ENCODE data around the gene NUDT21. TPM values are rescaled to one million over a fixed set of nuclear protein-coding genes. Genes with fewer than 3 reads are reported as not detected.

Gene NUDT21
- total RNA-seq, 6 donors from 2014 or later: 28.3 to 88.2 (median 51.7) TPM

DNA sequence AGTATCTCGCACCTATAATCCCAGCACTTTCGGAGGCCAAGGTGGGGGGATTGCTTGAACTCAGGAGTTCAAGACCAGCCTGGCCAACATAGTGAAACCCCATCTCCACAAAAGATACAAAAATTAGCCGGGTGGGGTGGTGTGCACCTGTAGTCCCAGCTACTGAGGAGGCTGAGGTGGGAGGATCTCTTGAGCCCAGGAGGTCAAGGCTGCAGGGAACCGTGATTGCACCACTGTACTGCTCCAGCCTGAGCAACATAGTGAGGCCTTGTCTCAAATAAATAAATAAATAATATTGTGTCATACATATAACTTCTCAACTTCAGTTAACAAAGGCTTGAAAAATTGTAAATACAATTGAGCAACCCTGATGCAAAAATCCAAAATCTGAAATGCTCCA, 34.0 kb downstream of the NUDT21 start:
- WGBS, 2 donors: 88 to 95% methylated on average over 4 of the region's 4 CpGs
- peaks cover 1 to 7% (median 5%) of the 10 kb centered on the region in 4 donors for H3K4me1 ChIP-seq
- TF ChIP-seq POLR2A (IDR thresholded peaks at IDR 0.05) (no peak), CTCF (IDR thresholded peaks at IDR 0.05) (no peak), EP300 (IDR thresholded peaks at IDR 0.05) (no peak), POLR2AphosphoS5 (IDR thresholded peaks at IDR 0.05) (no peak)
- peaks cover 0 to 4% (median 2%) of the 10 kb centered on the region in 4 donors for H3K36me3 ChIP-seq
- ATAC-seq (ENCODE audit: low FRiP score in 2 of 2) (no peak), DNase-seq (no peak)
- no peak overlapping the region for H3K4me3 ChIP-seq
- no peak overlapping the region for H3K27ac ChIP-seq
- no peaks in the 10 kb centered on the region for H3K27me3 ChIP-seq
- no peaks in the 10 kb centered on the region for H3K9me3 ChIP-seq

DNA sequence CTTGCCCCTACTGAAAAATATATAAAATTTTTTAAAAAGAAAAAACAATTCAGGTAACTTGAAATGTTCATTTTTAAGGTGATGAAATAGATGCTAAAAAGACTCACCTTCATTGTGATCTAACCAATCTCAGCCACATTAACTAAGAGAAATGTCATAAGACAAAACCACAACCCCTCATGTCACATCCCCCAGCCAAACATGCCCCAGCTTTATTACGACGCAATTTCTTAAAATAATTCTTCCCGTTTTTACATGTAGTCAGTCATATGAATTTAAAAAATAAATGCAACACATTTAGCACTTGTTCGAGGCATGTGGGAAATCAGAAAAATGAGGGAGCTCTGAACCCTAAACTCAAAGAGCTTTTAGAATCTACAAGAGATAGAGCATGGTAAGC, 35.3 kb downstream of the NUDT21 start:
- DNase-seq (no peak), ATAC-seq (ENCODE audit: low FRiP score in 2 of 2) (no peak)
- no peaks in the 10 kb centered on the region for H3K27me3 ChIP-seq
- WGBS, 2 donors: 70 to 80% methylated on average over 4 of the region's 4 CpGs
- peaks cover 0 to 7% (median 2%) of the 10 kb centered on the region in 4 donors for H3K4me1 ChIP-seq
- H3K4me3 ChIP-seq: no peak overlapping the region
- H3K27ac ChIP-seq: no peak overlapping the region
- peaks cover 0 to 15% (median 5%) of the 10 kb centered on the region in 4 donors for H3K36me3 ChIP-seq
- TF ChIP-seq CTCF (IDR thresholded peaks at IDR 0.05) (no peak), EP300 (IDR thresholded peaks at IDR 0.05) (no peak), POLR2AphosphoS5 (IDR thresholded peaks at IDR 0.05) (no peak), POLR2A (IDR thresholded peaks at IDR 0.05) (no peak)
- no peaks in the 10 kb centered on the region for H3K9me3 ChIP-seq

DNA sequence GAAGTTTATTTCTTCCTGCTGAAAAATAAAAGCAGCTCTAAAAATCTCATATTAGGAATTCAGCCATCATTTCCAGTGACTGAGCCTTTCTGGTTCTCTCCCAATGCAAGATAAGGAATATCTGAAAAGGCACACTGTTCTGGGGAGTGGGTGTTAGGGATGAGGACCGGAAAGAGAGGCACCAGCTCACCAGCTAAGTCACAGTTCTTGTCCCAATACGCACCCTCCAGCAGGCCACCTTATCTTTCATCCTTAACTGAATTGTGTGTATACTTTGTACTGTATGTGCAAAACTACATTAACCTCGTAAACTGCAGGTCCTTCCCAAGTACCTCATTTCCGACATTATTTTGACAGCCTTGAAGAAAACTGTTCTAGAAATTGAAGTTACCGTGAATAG, 36.8 kb downstream of the NUDT21 start:
- ATAC-seq (ENCODE audit: low FRiP score in 2 of 2) (no peak), DNase-seq (no peak)
- H3K4me3 ChIP-seq: no peak overlapping the region
- H3K9me3 ChIP-seq: no peaks in the 10 kb centered on the region
- no peaks in the 10 kb centered on the region for H3K27me3 ChIP-seq
- H3K27ac ChIP-seq: no peak overlapping the region
- 83 to 84% methylated on average over 5 of the region's 5 CpGs for WGBS, 2 donors
- H3K4me1 ChIP-seq: peaks cover 0 to 7% (median 2%) of the 10 kb centered on the region in 4 donors
- H3K36me3 ChIP-seq: peaks cover 0 to 19% (median 5%) of the 10 kb centered on the region in 4 donors
- TF ChIP-seq EP300 (IDR thresholded peaks at IDR 0.05): no peak
- no peak for TF ChIP-seq POLR2A (IDR thresholded peaks at IDR 0.05)
- no peak for TF ChIP-seq CTCF (IDR thresholded peaks at IDR 0.05)
- TF ChIP-seq POLR2AphosphoS5 (IDR thresholded peaks at IDR 0.05): no peak

DNA sequence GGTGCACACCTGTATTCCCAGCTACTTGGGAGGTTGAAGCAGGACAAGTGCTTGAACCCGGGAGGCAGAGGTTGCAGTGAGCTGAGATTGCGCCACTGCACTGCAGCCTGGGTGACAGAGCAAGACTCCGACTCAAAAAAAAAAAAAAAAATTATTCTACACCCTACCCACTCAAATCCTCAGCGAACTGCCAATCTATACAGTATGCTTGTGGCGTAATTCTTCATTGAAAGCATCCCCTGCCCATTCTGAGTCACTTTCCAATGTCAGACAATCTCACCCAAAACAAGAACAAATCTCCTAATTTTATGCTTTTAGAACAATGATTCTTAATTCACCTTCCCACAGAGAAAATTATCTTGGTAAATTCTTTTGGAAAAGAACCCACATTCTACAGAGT, 37.8 kb downstream of the NUDT21 start:
- Histone ChIP-seq H3K36me3 (peaks cover 0 to 29% (median 10%) of the 10 kb centered on the region in 4 donors), H3K27ac (no peak overlapping the region), H3K4me3 (no peak overlapping the region), H3K9me3 (no peaks in the 10 kb centered on the region), H3K27me3 (no peaks in the 10 kb centered on the region), H3K4me1 (peaks cover 0 to 7% (median 2%) of the 10 kb centered on the region in 4 donors)
- WGBS, 2 donors: 70 to 73% methylated on average over 5 of the region's 5 CpGs
- ATAC-seq (ENCODE audit: low FRiP score in 2 of 2): no peak
- DNase-seq: no peak
- no peak for TF ChIP-seq POLR2A (IDR thresholded peaks at IDR 0.05)
- TF ChIP-seq EP300 (IDR thresholded peaks at IDR 0.05): no peak
- TF ChIP-seq CTCF (IDR thresholded peaks at IDR 0.05): no peak
- no peak for TF ChIP-seq POLR2AphosphoS5 (IDR thresholded peaks at IDR 0.05)

GRCh38 chr16:56411624-56412023, 39.5 kb downstream of the NUDT21 start:
- H3K36me3 ChIP-seq: peaks cover 0 to 44% (median 17%) of the 10 kb centered on the region in 4 donors
- no peak for ATAC-seq (ENCODE audit: low FRiP score in 2 of 2)
- no peaks in the 10 kb centered on the region for H3K9me3 ChIP-seq
- H3K27me3 ChIP-seq: no peaks in the 10 kb centered on the region
- H3K4me3 ChIP-seq: no peak overlapping the region
- no peak for DNase-seq
- no peak overlapping the region for H3K27ac ChIP-seq
- TF ChIP-seq EP300 (IDR thresholded peaks at IDR 0.05) (no peak), CTCF (IDR thresholded peaks at IDR 0.05) (no peak), POLR2A (IDR thresholded peaks at IDR 0.05) (no peak), POLR2AphosphoS5 (IDR thresholded peaks at IDR 0.05) (no peak)
- peaks cover 0 to 7% (median 2%) of the 10 kb centered on the region in 4 donors for H3K4me1 ChIP-seq
- WGBS, 2 donors: 93 to 95% methylated on average over 2 of the region's 2 CpGs

Data from upper lobe of left lung (tissue), 6 donors.